Measurements from ENCODE around the gene NOXA1. TPM values are rescaled to one million over a fixed set of nuclear protein-coding genes. Genes with fewer than 3 reads are reported as not detected.
"Not testable (repeated sequence)": the region's sequence is repeated elsewhere in the genome, so short reads cannot be mapped to it uniquely, and the experiment has no call there.

NOXA1 gene
- total RNA-seq, 1 donor from 2014 or later = 12.5 TPM

- no peak for DNase-seq (ENCODE audit: low spot score)
These were observed 42.0 kb downstream of the NOXA1 start for GRCh38 chr9:137465000-137465719.

- no peak for DNase-seq (ENCODE audit: low spot score)
These were observed 42.7 kb downstream of the NOXA1 start for GRCh38 chr9:137465720-137466388.

- DNase-seq (ENCODE audit: low spot score) = not testable (repeated sequence)
These were observed 43.3 kb downstream of the NOXA1 start for GRCh38 chr9:137466389-137467085.

GRCh38 chr9:137467161-137467581, 44.0 kb downstream of the NOXA1 start:
- DNase-seq (ENCODE audit: low spot score) = no peak

GRCh38 chr9:137467896-137468295, 44.7 kb downstream of the NOXA1 start:
- DNase-seq (ENCODE audit: low spot score) = no peak

GRCh38 chr9:137470785-137471184, 47.6 kb downstream of the NOXA1 start:
- no peak for DNase-seq (ENCODE audit: low spot score)

GRCh38 chr9:137474271-137474670, 51.1 kb downstream of the NOXA1 start:
- DNase-seq (ENCODE audit: low spot score) = no peak

- no peak for DNase-seq (ENCODE audit: low spot score)
These were observed 52.5 kb downstream of the NOXA1 start for GRCh38 chr9:137475666-137476065.

- DNase-seq (ENCODE audit: low spot score) = no peak
These were observed 53.7 kb downstream of the NOXA1 start for GRCh38 chr9:137476856-137477255.

GRCh38 chr9:137477778-137478612, 54.8 kb downstream of the NOXA1 start:
- DNase-seq (ENCODE audit: low spot score) = no peak

- DNase-seq (ENCODE audit: low spot score) = no peak
These were observed 55.4 kb downstream of the NOXA1 start for GRCh38 chr9:137478613-137478961.

- DNase-seq (ENCODE audit: low spot score) = no peak
These were observed 56.0 kb downstream of the NOXA1 start for GRCh38 chr9:137478962-137479861.

GRCh38 chr9:137479892-137480685, 56.9 kb downstream of the NOXA1 start:
- no peak for DNase-seq (ENCODE audit: low spot score)

- DNase-seq (ENCODE audit: low spot score) = no peak
These were observed 57.8 kb downstream of the NOXA1 start for GRCh38 chr9:137480686-137481683.

- no peak for DNase-seq (ENCODE audit: low spot score)
These were observed 59.0 kb downstream of the NOXA1 start for GRCh38 chr9:137482094-137482781.

Data from ureter (tissue), 1 donor.